GM10847 (cell line): ENCODE measurements around the gene MIPEP.

ENCODE experiments used
- POLR2A ChIP-seq: IDR thresholded peaks from 2 replicates; pipeline ENCODE4 v1.6.1; 2011; ENCODE audit not compliant: insufficient read length; ENCODE audit errors: extremely low read depth

Gene MIPEP

DNA sequence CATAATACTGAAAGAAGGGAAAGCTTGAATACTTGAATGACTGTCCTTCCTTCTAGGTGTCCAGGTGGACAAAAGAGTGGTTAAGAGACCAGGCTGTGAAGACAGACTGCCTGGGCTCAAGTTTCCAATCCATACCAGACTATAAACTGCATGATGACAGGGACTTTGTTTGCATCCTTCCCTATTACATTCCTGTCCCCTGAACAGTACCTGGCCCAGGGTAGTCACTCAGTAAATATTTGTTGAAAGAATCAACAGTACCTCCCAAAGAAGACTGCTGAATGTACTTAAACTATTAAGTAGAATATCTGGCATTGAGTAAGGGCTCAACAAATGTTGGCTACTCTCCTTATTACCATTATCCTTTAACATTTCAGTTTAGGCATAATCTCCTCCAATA, 29.7 kb downstream of the MIPEP start:
- no peak for TF ChIP-seq POLR2A

DNA sequence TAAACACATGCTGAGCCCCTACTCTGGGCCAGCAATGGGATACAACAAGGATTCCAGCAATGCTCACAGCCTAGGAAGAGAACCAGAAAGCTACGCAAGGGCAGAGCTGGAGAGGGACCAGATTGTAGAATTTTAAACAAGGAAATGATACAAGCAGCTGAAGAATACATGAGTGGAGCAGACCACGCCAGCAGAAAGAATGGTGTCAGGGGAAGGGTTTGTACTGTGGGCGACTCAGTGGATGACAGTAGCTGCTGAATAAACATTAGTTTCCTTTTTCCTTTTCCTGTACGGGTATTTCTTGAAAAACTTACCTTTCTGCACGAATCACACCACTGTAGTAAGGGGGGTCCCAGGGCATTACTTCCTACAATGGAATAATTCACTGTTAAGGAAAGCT, 30.7 kb downstream of the MIPEP start:
- no peak for TF ChIP-seq POLR2A

- no peak for TF ChIP-seq POLR2A
Measured at GRCh38 chr13:23856008-23856750, 33.0 kb downstream of the MIPEP start.

DNA sequence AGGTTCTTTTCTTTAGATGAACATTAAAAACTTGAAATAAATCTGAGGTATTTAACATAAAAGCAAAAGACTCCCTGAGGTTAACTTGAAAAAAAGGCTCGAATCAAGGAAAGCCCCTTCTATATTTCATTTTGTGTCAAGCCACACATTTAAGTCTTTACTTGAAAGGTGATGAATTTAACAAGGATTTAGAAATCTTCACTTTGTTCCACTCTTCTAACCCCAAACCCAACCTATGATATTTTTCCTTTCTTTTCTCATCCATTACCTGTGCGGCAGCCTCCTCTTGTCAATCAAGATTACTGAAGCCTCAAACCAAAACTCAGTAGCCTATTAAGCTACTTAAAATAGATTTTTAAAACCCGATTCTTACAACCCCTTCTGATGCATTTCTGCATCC, 33.8 kb downstream of the MIPEP start:
- TF ChIP-seq POLR2A = no peak

DNA sequence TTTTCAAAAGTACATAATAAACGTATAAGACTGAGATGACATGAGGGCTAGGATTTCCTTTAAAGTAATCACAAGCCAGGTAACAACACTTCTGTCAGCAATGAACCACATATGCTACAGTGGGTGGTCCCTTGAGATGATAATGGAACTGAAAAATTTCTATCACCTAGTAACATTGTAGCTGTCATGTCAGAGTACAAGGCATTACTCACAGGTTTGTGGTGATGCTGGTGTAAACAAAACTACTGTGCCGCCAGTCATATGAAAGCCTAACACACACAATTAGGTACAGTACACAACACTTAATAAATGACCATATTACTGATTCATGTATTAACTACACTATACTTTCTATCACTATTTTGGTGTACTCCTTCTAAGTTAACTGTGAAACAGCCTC, 36.8 kb downstream of the MIPEP start:
- TF ChIP-seq POLR2A = no peak

GRCh38 chr13:23851106-23851505, 38.1 kb downstream of the MIPEP start:
- TF ChIP-seq POLR2A = no peak

DNA sequence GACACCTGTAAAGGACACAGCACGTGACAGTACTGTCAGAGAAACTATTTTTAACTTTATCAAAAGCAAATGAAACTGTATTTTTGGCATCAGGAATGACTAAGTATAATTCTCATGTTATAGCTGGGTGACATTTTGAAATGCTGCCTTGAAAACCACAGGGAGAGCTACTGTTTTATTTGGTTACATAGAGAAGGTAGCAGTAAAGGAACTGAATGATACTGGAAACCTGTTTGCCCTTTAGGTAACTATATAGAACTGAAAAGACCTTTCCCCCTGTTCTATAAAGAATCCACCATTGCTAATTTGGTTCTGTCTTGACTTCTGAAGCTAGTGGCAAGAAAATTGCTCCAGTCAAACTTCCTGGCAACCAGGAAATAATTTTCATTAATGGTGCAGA, 39.1 kb downstream of the MIPEP start:
- TF ChIP-seq POLR2A = no peak

- TF ChIP-seq POLR2A = no peak
Measured at GRCh38 chr13:23849670-23850069, 39.5 kb downstream of the MIPEP start.

DNA sequence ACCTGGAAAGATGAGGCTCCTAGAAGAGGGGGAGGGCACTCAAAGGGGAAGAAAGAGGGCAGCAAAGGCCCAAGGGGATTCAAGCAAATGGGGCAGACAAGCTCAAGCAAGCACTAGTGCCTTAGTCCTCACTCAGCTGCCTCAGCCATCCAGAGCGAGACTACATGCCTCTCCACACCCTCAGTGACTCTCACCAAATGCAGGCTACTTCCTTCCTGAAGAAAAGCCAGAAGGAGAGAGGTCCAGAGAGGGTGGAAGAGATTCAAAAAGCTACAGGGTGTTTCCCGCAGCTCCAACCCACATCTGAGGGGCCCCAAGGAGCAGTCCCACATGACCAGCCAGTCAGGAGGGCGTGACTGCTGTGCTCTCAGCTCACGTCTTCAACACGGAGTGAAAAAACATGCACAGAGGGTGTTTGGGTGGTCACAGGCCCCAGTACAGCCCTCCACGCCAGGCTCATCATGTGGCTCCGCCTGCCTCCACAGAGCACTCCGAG, 40.5 kb downstream of the MIPEP start:
- no peak for TF ChIP-seq POLR2A

- TF ChIP-seq POLR2A = no peak
Measured at GRCh38 chr13:23848019-23848418, 41.2 kb downstream of the MIPEP start.

DNA sequence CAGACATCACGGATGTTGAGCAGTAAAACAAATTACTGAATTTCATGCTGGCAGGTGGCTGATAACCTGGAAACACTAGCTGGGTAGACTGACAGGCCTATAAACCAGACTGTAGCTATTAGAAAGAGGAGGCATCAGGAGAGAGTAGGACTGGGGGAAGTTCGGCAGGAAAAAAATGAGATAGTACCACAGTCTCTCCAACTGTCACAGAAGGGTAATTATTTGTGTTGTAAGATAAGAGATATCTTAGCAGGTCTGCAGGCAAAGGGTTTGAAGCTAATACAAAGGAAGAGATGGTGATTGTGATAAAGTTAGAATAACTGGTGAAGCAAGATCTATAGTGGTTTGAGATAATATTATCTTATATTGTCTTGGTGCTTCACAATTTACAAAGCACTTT, 41.7 kb downstream of the MIPEP start:
- TF ChIP-seq POLR2A = no peak

DNA sequence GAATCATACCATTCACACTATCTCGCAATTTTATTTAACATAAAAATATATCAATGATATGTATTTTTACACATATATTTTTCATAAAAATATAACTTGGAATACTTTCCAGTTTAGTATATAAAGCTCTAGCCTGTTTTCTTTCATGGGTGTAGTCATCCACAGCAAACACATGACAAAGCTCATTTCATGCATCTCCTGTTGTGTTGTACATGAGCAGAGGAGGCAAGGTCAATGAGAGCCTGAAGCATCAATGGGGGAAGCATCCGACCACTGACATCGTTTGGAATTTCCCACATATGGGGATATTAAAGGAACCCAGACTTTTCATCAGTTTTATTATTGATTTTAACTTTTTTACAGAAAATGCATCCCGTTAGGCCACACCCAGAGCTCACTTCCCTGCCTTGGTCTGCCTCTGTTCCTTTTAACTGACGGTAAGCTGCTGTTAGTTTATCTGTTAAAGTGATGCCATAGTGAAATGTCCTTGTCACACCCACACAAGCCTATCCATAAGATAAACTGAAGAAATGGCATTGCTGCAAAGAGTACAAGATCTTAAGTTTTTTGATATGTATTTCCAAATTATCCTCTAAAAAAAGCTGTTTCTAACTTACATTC, 44.0 kb downstream of the MIPEP start:
- no peak for TF ChIP-seq POLR2A

DNA sequence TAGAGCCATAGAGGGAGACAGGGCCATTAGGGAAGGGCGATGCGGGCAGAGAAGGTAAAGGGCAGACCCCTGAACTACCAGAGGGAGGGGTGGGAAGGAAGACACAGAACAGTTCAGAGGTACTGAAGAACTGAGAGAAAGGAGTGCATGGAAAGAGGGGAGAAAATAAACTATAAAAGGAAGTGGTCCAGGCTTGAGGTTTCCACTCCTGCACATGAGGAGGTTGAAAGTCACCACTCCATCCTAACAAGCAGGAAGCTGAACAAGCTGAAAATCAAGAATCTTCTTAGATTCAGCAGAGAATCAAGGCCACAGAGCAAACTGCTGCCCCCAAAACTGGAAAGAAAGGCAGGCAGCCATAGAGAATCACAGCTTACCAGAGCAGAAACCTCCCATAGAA, 45.1 kb downstream of the MIPEP start:
- no peak for TF ChIP-seq POLR2A

GRCh38 chr13:23843436-23843835, 45.8 kb downstream of the MIPEP start:
- no peak for TF ChIP-seq POLR2A

- TF ChIP-seq POLR2A = no peak
Measured at GRCh38 chr13:23842406-23842805, 46.8 kb downstream of the MIPEP start.

DNA sequence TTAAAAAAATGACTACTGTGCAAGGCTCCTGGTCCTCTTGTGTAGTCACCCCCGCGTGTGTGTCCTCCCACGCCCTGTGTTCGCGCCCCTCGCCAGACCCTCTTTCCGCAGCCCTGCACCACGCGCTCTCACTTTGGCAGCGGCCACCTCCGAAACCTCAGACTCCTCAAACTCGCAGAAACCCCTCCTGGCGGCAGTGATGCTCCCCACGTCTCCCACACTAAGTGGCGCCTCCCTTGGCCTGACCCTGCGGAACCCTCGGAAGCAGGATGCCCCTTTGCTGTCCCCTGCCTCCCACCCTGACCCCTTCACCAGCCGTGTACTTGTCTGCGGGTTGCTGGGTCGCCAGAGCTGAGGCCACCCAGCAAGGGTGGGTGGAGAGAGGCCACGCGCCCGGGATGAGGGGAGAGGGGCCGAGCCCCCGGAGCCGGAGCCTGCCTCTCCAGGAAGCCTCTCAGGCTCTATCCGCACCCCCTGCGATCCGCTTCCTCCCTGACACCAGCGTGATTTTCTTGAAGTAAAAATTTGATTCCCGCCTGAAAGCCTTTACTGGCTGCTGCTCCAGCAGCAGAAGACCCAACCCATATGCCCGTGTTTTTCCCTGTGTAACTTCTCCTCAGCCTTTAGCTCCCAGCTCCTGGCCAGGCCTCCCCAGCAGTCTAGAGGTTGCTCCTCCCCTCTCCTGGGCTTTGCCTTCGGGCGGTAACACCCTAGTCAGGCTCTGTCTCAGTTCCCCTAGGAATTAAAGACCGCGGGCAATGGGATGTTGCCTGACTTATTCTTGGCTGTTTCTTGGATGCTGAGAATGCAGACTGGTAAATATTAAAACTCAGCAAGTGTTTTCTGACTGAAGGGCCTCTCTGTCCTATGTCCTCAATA, 55.2 kb downstream of the MIPEP start:
- TF ChIP-seq POLR2A = no peak
